GM21447 (cell line): ENCODE data around the gene CDH23.

Source experiments
- ATAC-seq: cut with Tn5 transposase; IDR thresholded peaks from one replicate; pipeline ENCODE4 v1.9.1; 2021; ENCODE audit not compliant: unreplicated experiment

CDH23 gene

GRCh38 chr10:71419002-71419540 is 22.4 kb downstream of the CDH23 start:
- no peak for ATAC-seq

- ATAC-seq, result no peak
Measured at GRCh38 chr10:71419750-71420149, 23.0 kb downstream of the CDH23 start.

GRCh38 chr10:71421075-71421434 is 24.3 kb downstream of the CDH23 start:
- ATAC-seq, result no peak

GRCh38 chr10:71423250-71423649 is 26.5 kb downstream of the CDH23 start:
- ATAC-seq, result no peak

GRCh38 chr10:71423901-71424300 is 27.2 kb downstream of the CDH23 start:
- no peak for ATAC-seq

- no peak for ATAC-seq
Measured at GRCh38 chr10:71424496-71425194, 27.9 kb downstream of the CDH23 start.

GRCh38 chr10:71426058-71426605 is 29.4 kb downstream of the CDH23 start:
- no peak for ATAC-seq

GRCh38 chr10:71427246-71427645 is 30.5 kb downstream of the CDH23 start:
- no peak for ATAC-seq

GRCh38 chr10:71429304-71429703 is 32.6 kb downstream of the CDH23 start:
- ATAC-seq, result no peak

GRCh38 chr10:71429929-71430328 is 33.2 kb downstream of the CDH23 start:
- ATAC-seq, result no peak

GRCh38 chr10:71431239-71432100 is 34.8 kb downstream of the CDH23 start:
- no peak for ATAC-seq

GRCh38 chr10:71432101-71432905 is 35.6 kb downstream of the CDH23 start:
- ATAC-seq, result no peak

- ATAC-seq, result no peak
Measured at GRCh38 chr10:71432956-71433767, 36.4 kb downstream of the CDH23 start.

GRCh38 chr10:71433768-71434744 is 37.3 kb downstream of the CDH23 start:
- ATAC-seq, result no peak

GRCh38 chr10:71434760-71435394 is 38.2 kb downstream of the CDH23 start:
- ATAC-seq, result no peak

- ATAC-seq, result no peak
Measured at GRCh38 chr10:71435571-71436267, 39.0 kb downstream of the CDH23 start.

- ATAC-seq, result no peak
Measured at GRCh38 chr10:71436268-71437125, 39.8 kb downstream of the CDH23 start.
